GM12892 (cell line): ENCODE measurements around the gene ABL1.
"Not testable (repeated sequence)": the region's sequence is repeated elsewhere in the genome, so short reads cannot be mapped to it uniquely, and the experiment has no call there.

Experiments
- POLR2A ChIP-seq: IDR thresholded peaks from 2 replicates; pipeline ENCODE4 v1.6.1; 2011; ENCODE audit warnings: low read depth, low read length, control low read depth
- POLR2AphosphoS5 ChIP-seq: IDR thresholded peaks from 2 replicates; pipeline ENCODE4 v1.6.1; 2011; ENCODE audit warnings: low read depth, low read length, control low read depth

- not testable (repeated sequence) for TF ChIP-seq POLR2AphosphoS5, POLR2A
Observed at GRCh38 chr9:130803116-130803515, 31.9 kb upstream of the ABL1 start.
